ENCODE results near the gene HMX2. TPM values are rescaled to one million over a fixed set of nuclear protein-coding genes. Genes with fewer than 3 reads are reported as not detected.

HMX2 gene
- total and polyA plus RNA-seq, 2 of the 13 experiments (the other 11 are each of a cell fraction or from before 2014, with no cell fraction given): not detected

- TF ChIP-seq, protein P1, sequence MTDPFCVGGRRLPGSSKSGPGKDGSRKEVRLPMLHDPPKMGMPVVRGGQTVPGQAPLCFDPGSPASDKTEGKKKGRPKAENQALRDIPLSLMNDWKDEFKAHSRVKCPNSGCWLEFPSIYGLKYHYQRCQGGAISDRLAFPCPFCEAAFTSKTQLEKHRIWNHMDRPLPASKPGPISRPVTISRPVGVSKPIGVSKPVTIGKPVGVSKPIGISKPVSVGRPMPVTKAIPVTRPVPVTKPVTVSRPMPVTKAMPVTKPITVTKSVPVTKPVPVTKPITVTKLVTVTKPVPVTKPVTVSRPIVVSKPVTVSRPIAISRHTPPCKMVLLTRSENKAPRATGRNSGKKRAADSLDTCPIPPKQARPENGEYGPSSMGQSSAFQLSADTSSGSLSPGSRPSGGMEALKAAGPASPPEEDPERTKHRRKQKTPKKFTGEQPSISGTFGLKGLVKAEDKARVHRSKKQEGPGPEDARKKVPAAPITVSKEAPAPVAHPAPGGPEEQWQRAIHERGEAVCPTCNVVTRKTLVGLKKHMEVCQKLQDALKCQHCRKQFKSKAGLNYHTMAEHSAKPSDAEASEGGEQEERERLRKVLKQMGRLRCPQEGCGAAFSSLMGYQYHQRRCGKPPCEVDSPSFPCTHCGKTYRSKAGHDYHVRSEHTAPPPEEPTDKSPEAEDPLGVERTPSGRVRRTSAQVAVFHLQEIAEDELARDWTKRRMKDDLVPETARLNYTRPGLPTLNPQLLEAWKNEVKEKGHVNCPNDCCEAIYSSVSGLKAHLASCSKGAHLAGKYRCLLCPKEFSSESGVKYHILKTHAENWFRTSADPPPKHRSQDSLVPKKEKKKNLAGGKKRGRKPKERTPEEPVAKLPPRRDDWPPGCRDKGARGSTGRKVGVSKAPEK (CRISPR knock-in tag; IDR thresholded peaks at IDR 0.05; ENCODE audit: borderline replicate concordance): no peak
- TF ChIP-seq ZNF775 (CRISPR knock-in tag; IDR thresholded peaks at IDR 0.05; ENCODE audit: borderline replicate concordance): no peak
- no peak for TF ChIP-seq ZFP41 (CRISPR knock-in tag; IDR thresholded peaks at IDR 0.05; ENCODE audit: borderline replicate concordance)
- TF ChIP-seq SOX5 (CRISPR knock-in tag; IDR thresholded peaks at IDR 0.05; ENCODE audit: borderline replicate concordance): peak; percentile 39; the same call in 1 of the 2 replicates
- TF ChIP-seq ZNF367 (CRISPR knock-in tag; IDR thresholded peaks at IDR 0.05; ENCODE audit: borderline replicate concordance): no peak
- 0 out of 2 replicates have a peak, but pooled peaks have one; percentile 2 for TF ChIP-seq DPF2 (CRISPR knock-in tag; IDR thresholded peaks at IDR 0.05; ENCODE audit: borderline replicate concordance, low read depth)
- no peak for TF ChIP-seq ZBTB20 (CRISPR knock-in tag; IDR thresholded peaks at IDR 0.05; ENCODE audit: borderline replicate concordance, low read depth)
- no peak for TF ChIP-seq ZFP37 (CRISPR knock-in tag; IDR thresholded peaks at IDR 0.05; ENCODE audit: borderline replicate concordance)
- TF ChIP-seq SMARCC2 (IDR thresholded peaks at IDR 0.05): no peak
- TF ChIP-seq EED (CRISPR knock-in tag; IDR thresholded peaks at IDR 0.05): no peak
- peak; percentile 15; the same call in 1 of the 2 replicates for TF ChIP-seq RXRB (CRISPR knock-in tag; IDR thresholded peaks at IDR 0.05; ENCODE audit: borderline replicate concordance)
- TF ChIP-seq ZNF652 (CRISPR knock-in tag; IDR thresholded peaks at IDR 0.05; ENCODE audit: borderline replicate concordance, low read depth): peak; percentile 22; the same call in 1 of the 2 replicates
- no peak for TF ChIP-seq MYC (CRISPR knock-in tag; IDR thresholded peaks at IDR 0.05; ENCODE audit: borderline replicate concordance)
- TF ChIP-seq ELF3 (CRISPR knock-in tag; IDR thresholded peaks at IDR 0.05): peak; percentile 66; the same call in 1 of the 2 replicates
- 0 out of 2 replicates have a peak, but pooled peaks have one; percentile 19 for TF ChIP-seq THAP11 (CRISPR knock-in tag; IDR thresholded peaks at IDR 0.05)
- no peak for TF ChIP-seq ATF7-NPFF (CRISPR knock-in tag; IDR thresholded peaks at IDR 0.05; ENCODE audit: low read depth)
- peak; percentile 56; the same call in 1 of the 2 replicates for TF ChIP-seq ARID5B (CRISPR knock-in tag; IDR thresholded peaks at IDR 0.05)
- TF ChIP-seq, protein P2, sequence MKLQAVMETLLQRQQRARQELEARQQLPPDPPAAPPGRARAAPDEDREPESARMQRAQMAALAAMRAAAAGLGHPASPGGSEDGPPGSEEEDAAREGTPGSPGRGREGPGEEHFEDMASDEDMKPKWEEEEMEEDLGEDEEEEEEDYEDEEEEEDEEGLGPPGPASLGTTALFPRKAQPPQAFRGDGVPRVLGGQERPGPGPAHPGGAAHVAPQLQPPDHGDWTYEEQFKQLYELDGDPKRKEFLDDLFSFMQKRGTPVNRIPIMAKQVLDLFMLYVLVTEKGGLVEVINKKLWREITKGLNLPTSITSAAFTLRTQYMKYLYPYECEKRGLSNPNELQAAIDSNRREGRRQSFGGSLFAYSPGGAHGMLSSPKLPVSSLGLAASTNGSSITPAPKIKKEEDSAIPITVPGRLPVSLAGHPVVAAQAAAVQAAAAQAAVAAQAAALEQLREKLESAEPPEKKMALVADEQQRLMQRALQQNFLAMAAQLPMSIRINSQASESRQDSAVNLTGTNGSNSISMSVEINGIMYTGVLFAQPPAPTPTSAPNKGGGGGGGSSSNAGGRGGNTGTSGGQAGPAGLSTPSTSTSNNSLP (IDR thresholded peaks at IDR 0.05; ENCODE audit: low read depth, low read length): peak; percentile 59; the same call in 1 of the 2 replicates
- no peak for TF ChIP-seq RBAK (CRISPR knock-in tag; IDR thresholded peaks at IDR 0.05)
- 0 out of 2 replicates have a peak, but pooled peaks have one; percentile 41 for TF ChIP-seq PHF21A (CRISPR knock-in tag; IDR thresholded peaks at IDR 0.05)
- TF ChIP-seq TEAD3 (CRISPR knock-in tag; optimal IDR thresholded peaks at IDR 0.05; ENCODE audit: borderline replicate concordance): peak; percentile 40
- no peak for TF ChIP-seq BHLHE40 (IDR thresholded peaks at IDR 0.05; ENCODE audit: low read length)
Observed at GRCh38 chr10:123157210-123157609, 9.3 kb downstream of the HMX2 start (continued).

All from HepG2 (cell line).